ENCODE data around the gene MATK. TPM values are rescaled to one million over a fixed set of nuclear protein-coding genes. Genes with fewer than 3 reads are reported as not detected.

MATK gene
- total RNA-seq, 1 experiment from 2014 or later, result 0.21 TPM

GRCh38 chr19:3782903-3783302, 3.3 kb downstream of the MATK start:
- BruUV-seq (replicated peaks), result no TSS peak
- H3K27ac ChIP-seq (ENCODE audit: low read length), result no peak overlapping the region
- POLR2A ChIA-PET, result no interaction called here
- no peak for TF ChIP-seq TCF7L2 (IDR thresholded peaks at IDR 0.05; ENCODE audit: low read depth, low read length)
- TF ChIP-seq, protein P1, sequence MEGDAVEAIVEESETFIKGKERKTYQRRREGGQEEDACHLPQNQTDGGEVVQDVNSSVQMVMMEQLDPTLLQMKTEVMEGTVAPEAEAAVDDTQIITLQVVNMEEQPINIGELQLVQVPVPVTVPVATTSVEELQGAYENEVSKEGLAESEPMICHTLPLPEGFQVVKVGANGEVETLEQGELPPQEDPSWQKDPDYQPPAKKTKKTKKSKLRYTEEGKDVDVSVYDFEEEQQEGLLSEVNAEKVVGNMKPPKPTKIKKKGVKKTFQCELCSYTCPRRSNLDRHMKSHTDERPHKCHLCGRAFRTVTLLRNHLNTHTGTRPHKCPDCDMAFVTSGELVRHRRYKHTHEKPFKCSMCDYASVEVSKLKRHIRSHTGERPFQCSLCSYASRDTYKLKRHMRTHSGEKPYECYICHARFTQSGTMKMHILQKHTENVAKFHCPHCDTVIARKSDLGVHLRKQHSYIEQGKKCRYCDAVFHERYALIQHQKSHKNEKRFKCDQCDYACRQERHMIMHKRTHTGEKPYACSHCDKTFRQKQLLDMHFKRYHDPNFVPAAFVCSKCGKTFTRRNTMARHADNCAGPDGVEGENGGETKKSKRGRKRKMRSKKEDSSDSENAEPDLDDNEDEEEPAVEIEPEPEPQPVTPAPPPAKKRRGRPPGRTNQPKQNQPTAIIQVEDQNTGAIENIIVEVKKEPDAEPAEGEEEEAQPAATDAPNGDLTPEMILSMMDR (IDR thresholded peaks at IDR 0.05), result no peak
- no peak for TF ChIP-seq SIN3A (IDR thresholded peaks at IDR 0.05; ENCODE audit: borderline replicate concordance, insufficient read depth, low read depth, low read length)
- TF ChIP-seq POLR2AphosphoS5 (IDR thresholded peaks at IDR 0.05; ENCODE audit: low read depth, low read length), result no peak
- TF ChIP-seq, protein P2, sequence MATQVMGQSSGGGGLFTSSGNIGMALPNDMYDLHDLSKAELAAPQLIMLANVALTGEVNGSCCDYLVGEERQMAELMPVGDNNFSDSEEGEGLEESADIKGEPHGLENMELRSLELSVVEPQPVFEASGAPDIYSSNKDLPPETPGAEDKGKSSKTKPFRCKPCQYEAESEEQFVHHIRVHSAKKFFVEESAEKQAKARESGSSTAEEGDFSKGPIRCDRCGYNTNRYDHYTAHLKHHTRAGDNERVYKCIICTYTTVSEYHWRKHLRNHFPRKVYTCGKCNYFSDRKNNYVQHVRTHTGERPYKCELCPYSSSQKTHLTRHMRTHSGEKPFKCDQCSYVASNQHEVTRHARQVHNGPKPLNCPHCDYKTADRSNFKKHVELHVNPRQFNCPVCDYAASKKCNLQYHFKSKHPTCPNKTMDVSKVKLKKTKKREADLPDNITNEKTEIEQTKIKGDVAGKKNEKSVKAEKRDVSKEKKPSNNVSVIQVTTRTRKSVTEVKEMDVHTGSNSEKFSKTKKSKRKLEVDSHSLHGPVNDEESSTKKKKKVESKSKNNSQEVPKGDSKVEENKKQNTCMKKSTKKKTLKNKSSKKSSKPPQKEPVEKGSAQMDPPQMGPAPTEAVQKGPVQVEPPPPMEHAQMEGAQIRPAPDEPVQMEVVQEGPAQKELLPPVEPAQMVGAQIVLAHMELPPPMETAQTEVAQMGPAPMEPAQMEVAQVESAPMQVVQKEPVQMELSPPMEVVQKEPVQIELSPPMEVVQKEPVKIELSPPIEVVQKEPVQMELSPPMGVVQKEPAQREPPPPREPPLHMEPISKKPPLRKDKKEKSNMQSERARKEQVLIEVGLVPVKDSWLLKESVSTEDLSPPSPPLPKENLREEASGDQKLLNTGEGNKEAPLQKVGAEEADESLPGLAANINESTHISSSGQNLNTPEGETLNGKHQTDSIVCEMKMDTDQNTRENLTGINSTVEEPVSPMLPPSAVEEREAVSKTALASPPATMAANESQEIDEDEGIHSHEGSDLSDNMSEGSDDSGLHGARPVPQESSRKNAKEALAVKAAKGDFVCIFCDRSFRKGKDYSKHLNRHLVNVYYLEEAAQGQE (IDR thresholded peaks at IDR 0.05; ENCODE audit: insufficient read depth in 1 of 2, low read depth in 2 of 2, low read length in 1 of 2), result no peak
- H3K27me3 ChIP-seq (ENCODE audit: control insufficient read depth, insufficient read depth, low read length), result no peaks in the 10 kb centered on the region
- intact Hi-C loops (cut with micrococcal nuclease; ENCODE audit: unreplicated experiment), result no loop called here
- no peak overlapping the region for H3K4me3 ChIP-seq (ENCODE audit: low read depth in 2 of 2, low read length in 2 of 2)
- no peaks in the 10 kb centered on the region for H3K36me3 ChIP-seq (ENCODE audit: control insufficient read depth, insufficient read depth, low read length)
- no peak for ATAC-seq
- CTCF ChIA-PET, result no interaction called here
- no peak for DNase-seq (ENCODE audit: low read depth, low spot score)
- H3K9me3 ChIP-seq (ENCODE audit: control insufficient read depth, insufficient read depth, low read depth, low read length), result no peaks in the 10 kb centered on the region; the same call in 1 of the 2 replicates
- no peaks in the 10 kb centered on the region; the same call in 1 of the 2 replicates for H3K4me1 ChIP-seq (ENCODE audit: control insufficient read depth, insufficient read depth, low read length)
- in situ Hi-C loops (cut with HindIII; ENCODE audit: low pct_unique_long_range_greater_than_20kb, low sequenced_read_pairs), result no loop called here

DNA sequence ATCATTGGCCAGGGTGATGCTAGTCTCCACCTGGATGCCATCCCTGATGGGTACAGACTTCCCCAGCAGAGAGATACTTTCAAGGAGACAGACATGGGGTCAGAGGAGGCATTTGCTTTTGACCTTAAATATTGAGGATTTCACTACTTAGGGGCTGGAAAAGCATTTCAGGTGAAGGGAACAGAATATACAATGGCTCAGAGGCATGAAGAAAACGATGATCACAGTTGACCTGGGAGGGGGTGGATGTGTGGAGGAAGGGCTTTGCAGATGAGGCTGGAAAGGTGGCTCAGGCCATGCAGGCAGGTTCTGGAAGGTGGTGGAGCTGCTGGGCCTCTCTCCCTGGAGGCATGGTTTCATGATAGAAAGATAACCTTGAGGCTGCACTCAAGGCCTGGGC, 3.9 kb downstream of the MATK start:
- ChIA-PET CTCF (no interaction called here), POLR2A (no interaction called here)
- in situ Hi-C loops (cut with HindIII; ENCODE audit: low pct_unique_long_range_greater_than_20kb, low sequenced_read_pairs) (no loop called here), intact Hi-C loops (cut with micrococcal nuclease; ENCODE audit: unreplicated experiment) (no loop called here)
- no TSS peak for BruUV-seq (replicated peaks)
- TF ChIP-seq POLR2AphosphoS5 (IDR thresholded peaks at IDR 0.05; ENCODE audit: low read depth, low read length) (no peak), TCF7L2 (IDR thresholded peaks at IDR 0.05; ENCODE audit: low read depth, low read length) (no peak), SIN3A (IDR thresholded peaks at IDR 0.05; ENCODE audit: borderline replicate concordance, insufficient read depth, low read depth, low read length) (no peak)
- TF ChIP-seq, protein P2 (IDR thresholded peaks at IDR 0.05; ENCODE audit: insufficient read depth in 1 of 2, low read depth in 2 of 2, low read length in 1 of 2), result no peak
- TF ChIP-seq, protein P1 (IDR thresholded peaks at IDR 0.05), result no peak
- H3K4me3 ChIP-seq (ENCODE audit: low read depth in 2 of 2, low read length in 2 of 2), result no peak overlapping the region
- H3K9me3 ChIP-seq (ENCODE audit: control insufficient read depth, insufficient read depth, low read depth, low read length), result no peaks in the 10 kb centered on the region; the same call in 1 of the 2 replicates
- no peak for DNase-seq (ENCODE audit: low read depth, low spot score)
- no peaks in the 10 kb centered on the region for H3K27me3 ChIP-seq (ENCODE audit: control insufficient read depth, insufficient read depth, low read length)
- no peak for ATAC-seq
- H3K4me1 ChIP-seq (ENCODE audit: control insufficient read depth, insufficient read depth, low read length), result no peaks in the 10 kb centered on the region; the same call in 1 of the 2 replicates
- no peak overlapping the region for H3K27ac ChIP-seq (ENCODE audit: low read length)
- no peaks in the 10 kb centered on the region for H3K36me3 ChIP-seq (ENCODE audit: control insufficient read depth, insufficient read depth, low read length)

Data from Panc1 (cell line).